ENCODE results near the gene MEIOB.
A peak's percentile ranks its signal among the peaks of the same experiment; 100 is the strongest.

DNA sequence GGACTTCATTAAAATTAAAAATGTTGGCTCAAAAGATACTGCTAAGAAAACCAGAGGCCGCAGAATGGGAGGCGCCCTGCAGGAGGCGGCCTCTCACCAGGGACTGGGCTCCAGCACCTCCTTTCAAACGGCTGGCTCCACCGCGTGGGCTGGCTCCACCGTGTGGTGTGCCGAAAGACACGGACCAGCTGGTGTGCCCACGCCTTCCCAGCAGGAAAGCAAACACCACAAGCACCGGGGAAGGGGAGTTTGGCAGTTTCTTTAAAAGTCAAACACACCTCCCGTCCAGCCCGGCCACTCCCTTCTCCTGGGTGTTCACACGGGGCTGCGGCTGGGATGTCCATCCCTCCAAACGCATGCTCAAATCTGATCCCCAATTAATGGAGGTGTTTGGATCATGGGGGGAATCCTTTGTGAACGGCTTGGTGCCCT, 59.2 kb downstream of the MEIOB start:
- TF ChIP-seq, protein P1, sequence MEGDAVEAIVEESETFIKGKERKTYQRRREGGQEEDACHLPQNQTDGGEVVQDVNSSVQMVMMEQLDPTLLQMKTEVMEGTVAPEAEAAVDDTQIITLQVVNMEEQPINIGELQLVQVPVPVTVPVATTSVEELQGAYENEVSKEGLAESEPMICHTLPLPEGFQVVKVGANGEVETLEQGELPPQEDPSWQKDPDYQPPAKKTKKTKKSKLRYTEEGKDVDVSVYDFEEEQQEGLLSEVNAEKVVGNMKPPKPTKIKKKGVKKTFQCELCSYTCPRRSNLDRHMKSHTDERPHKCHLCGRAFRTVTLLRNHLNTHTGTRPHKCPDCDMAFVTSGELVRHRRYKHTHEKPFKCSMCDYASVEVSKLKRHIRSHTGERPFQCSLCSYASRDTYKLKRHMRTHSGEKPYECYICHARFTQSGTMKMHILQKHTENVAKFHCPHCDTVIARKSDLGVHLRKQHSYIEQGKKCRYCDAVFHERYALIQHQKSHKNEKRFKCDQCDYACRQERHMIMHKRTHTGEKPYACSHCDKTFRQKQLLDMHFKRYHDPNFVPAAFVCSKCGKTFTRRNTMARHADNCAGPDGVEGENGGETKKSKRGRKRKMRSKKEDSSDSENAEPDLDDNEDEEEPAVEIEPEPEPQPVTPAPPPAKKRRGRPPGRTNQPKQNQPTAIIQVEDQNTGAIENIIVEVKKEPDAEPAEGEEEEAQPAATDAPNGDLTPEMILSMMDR (IDR thresholded peaks at IDR 0.05) = peak; percentile 48 to 88 (median 75)
- no peak for TF ChIP-seq POLR2A (IDR thresholded peaks at IDR 0.05)

All from body of pancreas (tissue), 4 donors.